H1 (cell line): ENCODE measurements around the gene PROX2. TPM values are rescaled to one million over a fixed set of nuclear protein-coding genes. Genes with fewer than 3 reads are reported as not detected.

Source experiments
- CTCF ChIA-PET: fragments of 300-600 bp; sonication (Branson Sonifier 250); formaldehyde crosslinking; loops from one replicate; lab custom pipeline; 2021; ENCODE audit not compliant: partially characterized antibody; lab: Charles Lee
- POLR2A ChIA-PET: fragments of 300-600 bp; sonication (Branson Sonifier 250); formaldehyde crosslinking; loops from one replicate; lab custom pipeline; 2021; ENCODE audit warnings: inconsistent platforms; ENCODE audit not compliant: partially characterized antibody; lab: Charles Lee
- DNase-seq, 2 experiments: peaks; one replicate each; pipeline versions ENCODE4 v3.0.0 to v3.0.0-alpha.2; 2010 to 2022; ENCODE audit warnings: low spot score in 2 of 2, low read depth in 1 of 2, mixed read lengths in 1 of 2
- FAIRE-seq: peaks from 2 replicates; lab custom pipeline; 2011; peaks lifted over from hg19 to GRCh38; lab: Jason Lieb, UNC
- H2AFZ ChIP-seq: 2 replicates; pipeline ENCODE4 v1.8.1; 2012; ENCODE audit warnings: low read length, inconsistent platforms
- H2AK5ac ChIP-seq: 2 replicates; pipeline ENCODE4 v1.6.1; 2013; ENCODE audit warnings: low read depth, low read length
- H2BK120ac ChIP-seq: replicated peaks from 2 replicates; pipeline ENCODE3; 2013; ENCODE audit warnings: low read depth, low read length, inconsistent platforms
- H2BK12ac ChIP-seq: 2 replicates; pipeline ENCODE4 v1.6.1; 2013; ENCODE audit warnings: low read depth, low read length
- H2BK15ac ChIP-seq: 2 replicates; pipeline ENCODE4 v1.6.1; 2013; ENCODE audit warnings: low read length
- H2BK20ac ChIP-seq: 2 replicates; pipeline ENCODE4 v1.6.1; 2013; ENCODE audit warnings: low read length
- H2BK5ac ChIP-seq: 2 replicates; pipeline ENCODE4 v1.6.1; 2013; ENCODE audit warnings: low read depth, low read length
- H3K14ac ChIP-seq: 2 replicates; pipeline ENCODE4 v1.6.1; 2013; ENCODE audit warnings: inconsistent platforms; ENCODE audit not compliant: insufficient read length
- H3K18ac ChIP-seq: 2 replicates; pipeline ENCODE4 v1.6.1; 2013; ENCODE audit warnings: low read length; ENCODE audit errors: extremely low read depth
- H3K23ac ChIP-seq: 2 replicates; pipeline ENCODE4 v1.6.1; 2013; ENCODE audit warnings: inconsistent platforms; ENCODE audit not compliant: insufficient read length
- H3K23me2 ChIP-seq: 2 replicates; pipeline ENCODE4 v1.6.1; 2013; ENCODE audit warnings: low read depth, low read length
- H3K27ac ChIP-seq: 2 replicates; pipeline ENCODE4 v1.6.1; 2011; ENCODE audit warnings: low read depth, low read length, inconsistent platforms
- H3K27me3 ChIP-seq, 4 experiments: replicated peaks in 1 of 4; 1 replicate in 1 of 4; 2 replicates in 3 of 4; pipeline versions ENCODE4 v1.6.1 to v1.8.1; 2011 to 2013; ENCODE audit warnings: low read length in 3 of 4, mild to moderate bottlenecking in 3 of 4, inconsistent platforms in 2 of 4, mixed read lengths in 2 of 4, moderate library complexity in 1 of 4; ENCODE audit not compliant: control insufficient read depth in 3 of 4, insufficient read depth in 3 of 4; ENCODE audit errors: extremely low read depth in 1 of 4
- H3K36me3 ChIP-seq, 4 experiments: 2 replicates each; pipeline versions ENCODE4 v1.6.1 to v1.8.1; 2011 to 2013; ENCODE audit warnings: mild to moderate bottlenecking in 4 of 4, low read length in 3 of 4, moderate library complexity in 2 of 4, control low read depth in 1 of 4, inconsistent platforms in 1 of 4; ENCODE audit not compliant: insufficient read depth in 4 of 4, control insufficient read depth in 2 of 4
- H3K4ac ChIP-seq: replicated peaks from 2 replicates; pipeline ENCODE3; 2013; ENCODE audit warnings: low read length, low read depth, mixed read lengths, inconsistent platforms; ENCODE audit not compliant: insufficient read length
- H3K4me1 ChIP-seq, 4 experiments: replicated peaks in 1 of 4; 1 replicate in 1 of 4; 2 replicates in 3 of 4; pipeline versions ENCODE4 v1.6.1 to v1.8.1; 2011 to 2013; ENCODE audit warnings: low read length in 3 of 4, inconsistent platforms in 2 of 4, mixed read lengths in 1 of 4; ENCODE audit not compliant: insufficient read depth in 4 of 4, control insufficient read depth in 3 of 4
- H3K4me2 ChIP-seq, 2 experiments: 2 replicates each; pipeline versions ENCODE4 v1.6.1 to v1.8.1; 2011 to 2013; ENCODE audit warnings: low read depth in 2 of 2, low read length in 2 of 2, control low read depth in 1 of 2, inconsistent platforms in 1 of 2, mild to moderate bottlenecking in 1 of 2; ENCODE audit not compliant: insufficient read depth in 1 of 2
- H3K4me3 ChIP-seq, 4 experiments: fragments of 200-600, 300-600 bp in 1 of 4; sonication (generic), shearing (Covaris generic), sonication (Bioruptor Twin) in 1 of 4; 2 replicates each; pipeline versions ENCODE4 v1.5.1 to v1.8.1; 2011 to 2016; ENCODE audit warnings: low read length in 4 of 4, low read depth in 3 of 4, control low read depth in 2 of 4, inconsistent platforms in 2 of 4, mild to moderate bottlenecking in 2 of 4, mixed read lengths in 1 of 4, moderate library complexity in 1 of 4; ENCODE audit not compliant: insufficient read depth in 2 of 4; ENCODE audit errors: extremely low read depth in 1 of 4
- H3K56ac ChIP-seq: replicated peaks from 2 replicates; pipeline ENCODE3; 2013; ENCODE audit warnings: low read depth, mild to moderate bottlenecking, mixed read lengths, low read length, inconsistent platforms; ENCODE audit not compliant: insufficient read length
- H3K79me1 ChIP-seq: 2 replicates; pipeline ENCODE4 v1.6.1; 2013; ENCODE audit warnings: low read depth, low read length, control low read depth
- H3K79me2 ChIP-seq, 2 experiments: 2 replicates each; pipeline versions ENCODE4 v1.6.1 to v1.8.1; 2012 to 2013; ENCODE audit warnings: low read length in 2 of 2, mild to moderate bottlenecking in 2 of 2, inconsistent platforms in 1 of 2; ENCODE audit not compliant: insufficient read depth in 2 of 2, control insufficient read depth in 1 of 2
- H3K9ac ChIP-seq, 4 experiments: replicated peaks in 1 of 4; 1 replicate in 1 of 4; 2 replicates in 3 of 4; pipeline versions ENCODE4 v1.6.1 to v1.8.1; 2011 to 2013; ENCODE audit warnings: low read depth in 3 of 4, low read length in 3 of 4, control low read depth in 2 of 4, mild to moderate bottlenecking in 2 of 4, moderate library complexity in 2 of 4, inconsistent platforms in 1 of 4; ENCODE audit errors: extremely low read depth in 1 of 4
- H3K9me3 ChIP-seq, 2 experiments: 2 replicates each; pipeline versions ENCODE4 v1.6.1 to v1.8.1; 2012 to 2013; ENCODE audit warnings: mild to moderate bottlenecking in 2 of 2, moderate library complexity in 2 of 2, control low read depth in 1 of 2, inconsistent platforms in 1 of 2, low read depth in 1 of 2, low read length in 1 of 2, mixed read lengths in 1 of 2; ENCODE audit not compliant: insufficient read depth in 2 of 2
- H4K20me1 ChIP-seq, 2 experiments: replicated peaks in 1 of 2; 2 replicates each; pipeline versions ENCODE3 to v1.8.1; 2011 to 2013; ENCODE audit warnings: inconsistent platforms in 2 of 2, low read length in 2 of 2, mild to moderate bottlenecking in 1 of 2; ENCODE audit not compliant: insufficient read depth in 2 of 2, control insufficient read depth in 1 of 2
- H4K5ac ChIP-seq: 2 replicates; pipeline ENCODE4 v1.6.1; 2013; ENCODE audit warnings: low read length, low read depth, mixed read lengths, inconsistent platforms; ENCODE audit not compliant: insufficient read length
- H4K8ac ChIP-seq: 2 replicates; pipeline ENCODE4 v1.8.0; 2013; ENCODE audit warnings: mild to moderate bottlenecking, moderate library complexity, low read length, inconsistent platforms; ENCODE audit not compliant: insufficient read depth; ENCODE audit errors: extremely low read depth
- H4K91ac ChIP-seq: replicated peaks from 2 replicates; pipeline ENCODE3; 2013; ENCODE audit warnings: low read length, mixed read lengths, inconsistent platforms; ENCODE audit not compliant: insufficient read length
- WGBS, 2 experiments: shearing (Covaris generic) in 1 of 2; methylation state at CpG; one replicate each; pipeline versions ENCODE4 v1.1.6 to v1.1.7; 2013 to 2015; ENCODE audit warnings: low lambda C conversion rate in 2 of 2, mixed read lengths in 2 of 2, inconsistent platforms in 1 of 2, low coverage in 1 of 2, missing lambda C conversion rate in 1 of 2; ENCODE audit not compliant: insufficient replicate concordance in 2 of 2, insufficient coverage in 1 of 2, insufficient read length in 1 of 2; ENCODE audit errors: extremely low coverage in 1 of 2, missing lambda C conversion rate in 1 of 2; 5-methylcytosine and 5-hydroxymethylcytosine counted together
- polyA plus RNA-seq, 7 experiments: library from polyadenylated mRNA; depleted of rRNA in 3 of 7; stranded (reverse) in 5 of 7; unstranded in 2 of 7; fragments of >200 nt in 5 of 7; fragments of 200-250 nt in 2 of 7; gene quantifications; 1 replicate in 5 of 7; 2 replicates in 1 of 7; 4 replicates in 1 of 7; pipeline versions ENCODE4 v1.2.1 to v1.2.3, GENCODE V29; 2011 to 2013; ENCODE audit warnings: missing spikeins in 2 of 7, mixed read lengths in 2 of 7
- total RNA-seq: library from RNA; stranded (reverse); fragmentation: NEBNext Ultra II Directional; extraction: Animal tissue kit (Norgen Biotek cat#: 25700); gene quantifications from 2 replicates; pipeline ENCODE4 v1.2.1, GENCODE V29; 2021

The PROX2 gene
- total and polyA plus RNA-seq, 2 of the 8 experiments (the other 6 are each of a cell fraction or from before 2014, with no cell fraction given): 0.03 TPM; not detected in 1

DNA sequence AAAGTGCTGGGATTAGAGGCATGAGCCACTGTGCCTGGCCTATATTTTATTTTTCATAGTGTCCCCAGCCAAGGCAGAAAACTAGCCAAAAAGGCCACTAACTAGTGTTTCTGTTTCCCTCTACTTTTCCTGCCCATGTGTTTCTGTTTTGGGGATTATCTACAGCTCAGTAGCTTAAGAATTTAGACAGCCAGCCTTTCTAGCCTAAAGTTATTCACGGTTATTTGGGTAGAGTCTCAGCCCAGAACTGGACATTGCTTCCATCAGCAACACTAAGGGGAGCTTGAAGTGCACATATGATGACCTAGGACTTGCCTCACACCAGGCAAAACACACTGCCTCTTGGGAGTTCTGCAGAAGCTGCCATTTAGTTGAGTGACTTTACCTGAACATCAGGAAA lies 17.9 kb downstream of the PROX2 start:
- no peaks in the 10 kb centered on the region for H3K79me2 ChIP-seq
- H2AFZ ChIP-seq: no peak overlapping the region
- no peaks in the 10 kb centered on the region for H3K27me3 ChIP-seq
- no peaks in the 10 kb centered on the region for H3K79me1 ChIP-seq
- H2BK5ac ChIP-seq: no peak overlapping the region
- H3K9ac ChIP-seq: no peak overlapping the region
- no peak overlapping the region for H3K18ac ChIP-seq
- ChIA-PET POLR2A (interaction anchor here (1.0 to 8.6 kb wide), 3 partner anchors 9 to 48 kb away, joined by 3 to 80 read pairs (median 4); no protein-coding TSS in a partner anchor), CTCF (interaction anchor here (1.0 to 18.3 kb wide), 6 partner anchors 9 to 230 kb away, joined by 3 to 509 read pairs (median 21); partner anchors contain the start of genes DLST and PROX2)
- H3K23ac ChIP-seq: no peak overlapping the region
- H4K5ac ChIP-seq: no peak overlapping the region
- H3K27ac ChIP-seq: no peak overlapping the region
- no peak for DNase-seq
- H2AK5ac ChIP-seq: no peak overlapping the region
- no peak for FAIRE-seq
- no peaks in the 10 kb centered on the region; the same call in 1 of the 2 replicates for H3K23me2 ChIP-seq
- H4K91ac ChIP-seq: no peak overlapping the region
- no peak overlapping the region for H4K8ac ChIP-seq
- H3K4me2 ChIP-seq: no peak overlapping the region
- H3K4ac ChIP-seq: no peak overlapping the region
- H3K4me1 ChIP-seq: 0 out of 7 replicates have a peak, but pooled peaks cover 0 to 2% (median 0%) of the 10 kb centered on the region in 4 experiments
- no peak overlapping the region for H2BK120ac ChIP-seq
- 76% methylated on average over 1 of the region's 1 CpG; no CpG with 5 or more reads in 1 of the 2 experiments for WGBS, 2 experiments
- H3K14ac ChIP-seq: no peak overlapping the region
- no peak overlapping the region for H2BK15ac ChIP-seq
- no peak overlapping the region for H3K56ac ChIP-seq
- H3K36me3 ChIP-seq: no peaks in the 10 kb centered on the region
- H2BK12ac ChIP-seq: no peak overlapping the region
- no peak overlapping the region for H3K4me3 ChIP-seq
- H3K9me3 ChIP-seq: no peaks in the 10 kb centered on the region
- H4K20me1 ChIP-seq: no peaks in the 10 kb centered on the region
- H2BK20ac ChIP-seq: no peak overlapping the region
